Neural cell (in vitro differentiated cells): ENCODE measurements around the gene COL4A1. TPM values are rescaled to one million over a fixed set of nuclear protein-coding genes. Genes with fewer than 3 reads are reported as not detected.

Source experiments
- H2AFZ ChIP-seq: fragments of 200-600, 300-800 bp; sonication (generic), shearing (Covaris generic); 2 replicates; pipeline ENCODE4 v1.6.0; 2014; ENCODE audit warnings: low read depth, mild to moderate bottlenecking, antibody characterized with exemption, low read length, moderate library complexity
- H3F3A ChIP-seq: fragments of 200-600 bp; shearing (Covaris generic); 2 replicates; pipeline ENCODE4 v1.6.1; 2016; ENCODE audit warnings: mild to moderate bottlenecking, moderate library complexity, mixed read lengths, antibody characterized with exemption, low read length; ENCODE audit not compliant: insufficient read depth, poor library complexity, severe bottlenecking
- H3K27ac ChIP-seq: fragments of 200-600, 300-800 bp; sonication (generic), shearing (Covaris generic); 2 replicates; pipeline ENCODE4 v1.5.1; 2014; ENCODE audit warnings: mild to moderate bottlenecking, low read length, moderate library complexity
- H3K27me3 ChIP-seq: fragments of 300-800, 200-600 bp; sonication (generic), shearing (Covaris generic); 2 replicates; pipeline ENCODE4 v1.6.0; 2014; ENCODE audit warnings: mild to moderate bottlenecking, low read depth, low read length, moderate library complexity; ENCODE audit not compliant: insufficient read depth
- H3K36me3 ChIP-seq: fragments of 300-800, 200-600 bp; sonication (generic), shearing (Covaris generic); 2 replicates; pipeline ENCODE4 v1.5.1; 2014; ENCODE audit warnings: mild to moderate bottlenecking, antibody characterized with exemption, low read length, moderate library complexity; ENCODE audit not compliant: insufficient read depth
- H3K4me2 ChIP-seq: fragments of 300-800, 200-600 bp; sonication (generic), shearing (Covaris generic); 2 replicates; pipeline ENCODE4 v1.6.0; 2014; ENCODE audit warnings: mild to moderate bottlenecking, low read length
- H3K4me3 ChIP-seq: fragments of 300-800, 200-600 bp; sonication (generic), shearing (Covaris generic); 2 replicates; pipeline ENCODE4 v1.5.1; 2014; ENCODE audit warnings: mild to moderate bottlenecking, low read length, moderate library complexity
- H3K79me2 ChIP-seq: fragments of 200-600 bp; shearing (Covaris generic); replicated peaks from 2 replicates; pipeline ENCODE4 v1.6.0; 2014; ENCODE audit warnings: mild to moderate bottlenecking, low read length, moderate library complexity; ENCODE audit not compliant: insufficient read depth
- H3K9ac ChIP-seq: fragments of 300-800, 200-600 bp; sonication (generic), shearing (Covaris generic); 2 replicates; pipeline ENCODE4 v1.6.1; 2016; ENCODE audit warnings: mild to moderate bottlenecking, low read length, mixed read lengths
- H3K9me2 ChIP-seq: fragments of 200-600 bp; shearing (Covaris generic); 2 replicates; pipeline ENCODE4 v1.6.1; 2016; ENCODE audit warnings: mild to moderate bottlenecking, low read length, mixed read lengths; ENCODE audit not compliant: insufficient read depth
- H3K9me3 ChIP-seq: fragments of 200-600, 300-800 bp; sonication (generic), shearing (Covaris generic); 2 replicates; pipeline ENCODE4 v1.6.1; 2016; ENCODE audit warnings: mild to moderate bottlenecking, mixed run types, low read length, moderate library complexity, mixed read lengths
- H4K20me1 ChIP-seq: fragments of 200-600 bp; shearing (Covaris generic); 2 replicates; pipeline ENCODE4 v1.6.1; 2016; ENCODE audit warnings: mild to moderate bottlenecking, mixed run types; ENCODE audit not compliant: insufficient read depth
- CTCF ChIP-seq: fragments of 450-650 bp; IDR thresholded peaks from 2 replicates; pipeline ENCODE4 v1.5.1; 2014; ENCODE audit warnings: antibody characterized with exemption, mild to moderate bottlenecking, moderate library complexity; ENCODE audit not compliant: poor library complexity, severe bottlenecking
- EP300 ChIP-seq: fragments of 450-650 bp; conservative IDR thresholded peaks from 2 replicates; pipeline ENCODE4 v1.6.1; 2014; ENCODE audit warnings: antibody characterized with exemption, mild to moderate bottlenecking, moderate library complexity; ENCODE audit not compliant: poor library complexity, severe bottlenecking
- EZH2 ChIP-seq: fragments of 200-600, 300-800 bp; shearing (Covaris generic), sonication (generic); IDR thresholded peaks from 2 replicates; pipeline ENCODE4 v1.6.1; 2014; ENCODE audit warnings: antibody characterized with exemption, low read length, borderline replicate concordance, mild to moderate bottlenecking; ENCODE audit not compliant: insufficient read depth, poor library complexity, severe bottlenecking
- MXI1 ChIP-seq: fragments of 450-650 bp; conservative IDR thresholded peaks from 2 replicates; pipeline ENCODE4 v1.6.1; 2014; ENCODE audit warnings: antibody characterized with exemption, mild to moderate bottlenecking; ENCODE audit not compliant: poor library complexity, severe bottlenecking
- POLR2AphosphoS5 ChIP-seq: IDR thresholded peaks from 2 replicates; pipeline ENCODE4 v1.6.1; 2012
- RAD21 ChIP-seq: fragments of 450-650 bp; conservative IDR thresholded peaks from 2 replicates; pipeline ENCODE4 v1.6.1; 2014; ENCODE audit warnings: antibody characterized with exemption, mild to moderate bottlenecking, moderate library complexity
- REST ChIP-seq: IDR thresholded peaks from 2 replicates; pipeline ENCODE4 v1.6.1; 2012; ENCODE audit warnings: borderline replicate concordance
- SMC3 ChIP-seq: fragments of 450-650 bp; conservative IDR thresholded peaks from 2 replicates; pipeline ENCODE4 v1.6.1; 2014; ENCODE audit warnings: antibody characterized with exemption, mild to moderate bottlenecking, moderate library complexity; ENCODE audit not compliant: poor library complexity
- TAF1 ChIP-seq: IDR thresholded peaks from 2 replicates; pipeline ENCODE4 v1.6.1; 2012; ENCODE audit warnings: low read depth
- polyA plus RNA-seq: library from polyadenylated mRNA; depleted of rRNA; stranded (reverse); fragments of >200 nt; gene quantifications from 2 replicates; pipeline ENCODE4 v1.2.3, GENCODE V29; 2014

Gene COL4A1
- polyA plus RNA-seq, 1 donor from 2014 or later: 13.1 TPM

- Histone ChIP-seq H3K9me3 (no peaks in the 10 kb centered on the region), H3K79me2 (no peaks in the 10 kb centered on the region), H3F3A (no peaks in the 10 kb centered on the region), H3K4me3 (no peak overlapping the region), H3K9me2 (no peaks in the 10 kb centered on the region), H4K20me1 (no peaks in the 10 kb centered on the region), H3K9ac (no peak overlapping the region), H3K36me3 (no peaks in the 10 kb centered on the region), H3K27me3 (no peaks in the 10 kb centered on the region), H3K4me2 (no peak overlapping the region), H2AFZ (no peak overlapping the region), H3K27ac (no peak overlapping the region)
- TF ChIP-seq POLR2AphosphoS5 (no peak), RAD21 (no peak), EP300 (no peak), EZH2 (no peak), MXI1 (no peak), TAF1 (no peak), REST (no peak), SMC3 (no peak), CTCF (no peak)
Observed at GRCh38 chr13:110329798-110330461, 23.0 kb upstream of the COL4A1 start.

GRCh38 chr13:110329258-110329657 is 22.3 kb upstream of the COL4A1 start:
- H3K79me2 ChIP-seq: no peaks in the 10 kb centered on the region
- no peak overlapping the region for H2AFZ ChIP-seq
- no peaks in the 10 kb centered on the region for H3K9me3 ChIP-seq
- H3K9me2 ChIP-seq: no peaks in the 10 kb centered on the region
- H3K4me2 ChIP-seq: no peak overlapping the region
- no peak overlapping the region for H3K4me3 ChIP-seq
- no peaks in the 10 kb centered on the region for H4K20me1 ChIP-seq
- no peaks in the 10 kb centered on the region for H3K36me3 ChIP-seq
- no peaks in the 10 kb centered on the region for H3K27me3 ChIP-seq
- no peaks in the 10 kb centered on the region for H3F3A ChIP-seq
- no peak overlapping the region for H3K9ac ChIP-seq
- TF ChIP-seq SMC3: no peak
- no peak for TF ChIP-seq REST
- TF ChIP-seq EZH2: no peak
- no peak for TF ChIP-seq RAD21
- no peak for TF ChIP-seq POLR2AphosphoS5
- no peak for TF ChIP-seq CTCF
- H3K27ac ChIP-seq: no peak overlapping the region
